AML-193 (cell line): Measurements from ENCODE around the gene CFHR1.
"Not testable (repeated sequence)": the region's sequence is repeated elsewhere in the genome, so short reads cannot be mapped to it uniquely, and the experiment has no call there.

Experiments used
- DNase-seq, 2 experiments: peaks; one replicate each; lab custom pipeline; 2025; lab: John Stamatoyannopoulos, UW

CFHR1 gene

GRCh38 chr1:196819531-196819930, at the start of gene CFHR1:
Gene CFHR1, plus strand, starts transcription at chr1:196819731. Its CDS starts 114 bp downstream, at chr1:196819845.
- not testable (repeated sequence) for DNase-seq

- not testable (repeated sequence) for DNase-seq
These were observed 49.7 kb upstream of the CFHR1 start for GRCh38 chr1:196769823-196770222.

GRCh38 chr1:196773713-196774112, 45.8 kb upstream of the CFHR1 start:
- DNase-seq: no peak

- no peak for DNase-seq
These were observed 45.4 kb upstream of the CFHR1 start for GRCh38 chr1:196774175-196774574.

DNA sequence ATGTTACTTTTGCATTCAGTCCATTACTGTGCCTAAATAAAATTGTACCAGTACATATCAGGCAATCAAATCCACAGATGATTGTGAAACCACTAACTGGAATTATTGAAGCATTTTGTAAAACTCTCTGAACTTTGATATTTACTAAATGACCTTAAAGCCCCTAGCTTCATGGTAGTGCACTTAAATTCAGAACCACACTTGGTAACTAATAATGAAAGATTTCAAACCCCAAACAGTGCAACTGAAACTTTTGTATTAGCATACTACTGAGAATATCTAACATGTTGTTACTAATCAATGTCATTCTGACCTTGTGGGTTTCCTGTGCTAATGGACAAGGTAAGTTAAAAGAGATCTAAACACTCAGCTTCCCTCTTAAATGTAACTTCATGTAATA, 44.9 kb upstream of the CFHR1 start, which contains the start of gene CFHR3:
CFHR3 (plus strand) TSS at position 238 of the 400 bp plus-strand sequence; CDS start at position 285, 47 bp downstream.
- no peak for DNase-seq

GRCh38 chr1:196777603-196778002, 41.9 kb upstream of the CFHR1 start:
- DNase-seq: no peak

DNA sequence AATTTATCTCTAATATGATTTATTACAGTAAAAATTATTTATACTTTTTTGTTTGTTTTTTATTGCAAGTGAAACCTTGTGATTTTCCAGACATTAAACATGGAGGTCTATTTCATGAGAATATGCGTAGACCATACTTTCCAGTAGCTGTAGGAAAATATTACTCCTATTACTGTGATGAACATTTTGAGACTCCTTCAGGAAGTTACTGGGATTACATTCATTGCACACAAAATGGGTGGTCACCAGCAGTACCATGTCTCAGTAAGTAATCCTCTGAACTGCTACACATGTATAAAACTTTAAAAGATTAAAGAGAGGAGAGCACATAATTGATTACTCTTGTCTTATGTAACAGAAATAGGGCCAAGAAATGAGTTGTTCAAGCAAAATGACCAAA, 40.4 kb upstream of the CFHR1 start:
- DNase-seq: no peak

DNA sequence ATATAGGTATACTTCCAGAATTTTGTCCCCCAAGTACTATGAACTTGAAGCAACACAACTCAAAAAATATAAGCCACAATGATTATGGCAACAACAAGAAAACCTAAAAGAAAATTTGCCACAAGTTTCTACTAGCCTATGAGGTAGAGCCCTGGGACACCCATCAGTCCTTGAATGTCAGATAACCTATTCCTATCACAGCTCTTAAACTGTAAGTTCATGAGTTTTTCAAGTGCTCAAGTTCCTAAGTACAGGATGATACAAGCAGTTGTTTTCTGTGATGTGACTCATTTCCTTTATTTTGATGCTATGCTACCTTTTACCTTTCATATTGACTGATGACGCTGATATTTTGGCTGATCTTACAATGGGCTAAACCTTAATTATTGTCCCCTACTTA, 28.3 kb upstream of the CFHR1 start:
- not testable (repeated sequence) for DNase-seq

GRCh38 chr1:196794103-196794502, 25.4 kb upstream of the CFHR1 start:
- DNase-seq: not testable (repeated sequence)

GRCh38 chr1:196797891-196798290, 21.6 kb upstream of the CFHR1 start:
- DNase-seq: no peak

GRCh38 chr1:196801920-196802319, 17.6 kb upstream of the CFHR1 start:
- DNase-seq: not testable (repeated sequence)

DNA sequence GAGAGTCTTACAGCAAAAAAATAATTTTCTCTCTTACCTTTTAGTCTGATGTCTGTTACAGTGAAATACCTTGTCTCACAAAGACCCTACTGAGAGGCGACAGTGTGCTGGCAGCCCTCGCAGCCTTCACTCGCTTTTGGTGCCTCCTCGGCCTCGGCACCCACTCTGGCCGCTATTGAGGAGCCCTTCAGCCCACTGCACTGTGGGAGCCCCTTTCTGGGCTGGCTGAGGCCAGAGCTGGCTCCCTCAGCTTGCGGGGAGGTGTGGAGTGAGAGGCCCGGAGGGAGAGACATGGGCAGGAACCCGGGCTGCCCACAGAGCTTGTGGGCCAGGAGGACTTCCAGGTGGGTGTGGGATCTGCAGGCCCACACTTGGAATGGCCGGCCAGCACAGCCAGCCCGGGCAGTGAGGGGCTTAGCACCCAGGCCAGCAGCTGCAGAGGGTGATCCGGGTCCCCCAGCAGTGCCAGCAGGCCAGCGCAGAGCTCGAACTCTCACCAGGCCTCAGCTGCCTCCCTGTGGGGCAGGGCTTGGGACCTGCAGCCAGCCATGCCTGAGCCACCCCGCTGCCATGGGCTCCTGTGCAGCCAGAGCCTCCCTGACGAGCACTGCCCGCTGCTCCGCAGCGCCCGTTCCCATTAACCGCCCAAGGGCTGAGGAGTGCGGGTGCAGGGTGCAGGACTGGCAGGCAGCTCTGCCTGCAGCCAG, 10.8 kb upstream of the CFHR1 start:
- DNase-seq: no peak

DNA sequence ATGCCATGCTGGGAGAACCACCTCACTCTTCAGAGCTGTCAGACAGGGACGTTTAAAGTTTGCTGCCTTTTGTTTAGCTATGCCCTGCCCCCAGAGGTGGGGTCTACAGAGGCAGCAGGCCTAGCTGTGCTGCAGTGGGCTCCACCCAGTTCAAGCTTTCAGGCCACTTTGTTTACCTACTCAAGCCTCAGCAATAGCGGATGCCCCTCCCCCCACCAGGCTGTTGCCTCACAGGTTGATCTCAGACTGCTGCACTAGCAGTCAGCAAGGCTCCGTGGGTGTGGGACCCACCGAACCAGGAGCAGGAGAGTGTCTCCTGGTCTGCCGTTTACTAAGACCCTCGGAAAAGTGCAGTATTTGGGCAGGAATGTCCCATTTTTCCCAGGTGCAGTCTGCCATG, 2.1 kb upstream of the CFHR1 start:
- DNase-seq: not testable (repeated sequence)

DNA sequence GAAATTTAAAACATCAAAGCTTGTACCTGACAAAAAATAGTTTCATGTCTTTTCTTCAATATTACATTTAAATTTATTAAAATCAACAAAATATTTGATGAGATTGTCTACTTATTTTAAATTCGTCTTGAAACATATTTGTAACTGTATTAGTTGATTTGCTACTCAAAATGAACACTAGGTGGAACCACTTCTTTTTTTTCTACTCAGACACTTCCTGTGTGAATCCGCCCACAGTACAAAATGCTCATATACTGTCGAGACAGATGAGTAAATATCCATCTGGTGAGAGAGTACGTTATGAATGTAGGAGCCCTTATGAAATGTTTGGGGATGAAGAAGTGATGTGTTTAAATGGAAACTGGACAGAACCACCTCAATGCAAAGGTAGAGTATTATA, 8.3 kb downstream of the CFHR1 start:
- peak; percentile 9 to 14 for DNase-seq

DNA sequence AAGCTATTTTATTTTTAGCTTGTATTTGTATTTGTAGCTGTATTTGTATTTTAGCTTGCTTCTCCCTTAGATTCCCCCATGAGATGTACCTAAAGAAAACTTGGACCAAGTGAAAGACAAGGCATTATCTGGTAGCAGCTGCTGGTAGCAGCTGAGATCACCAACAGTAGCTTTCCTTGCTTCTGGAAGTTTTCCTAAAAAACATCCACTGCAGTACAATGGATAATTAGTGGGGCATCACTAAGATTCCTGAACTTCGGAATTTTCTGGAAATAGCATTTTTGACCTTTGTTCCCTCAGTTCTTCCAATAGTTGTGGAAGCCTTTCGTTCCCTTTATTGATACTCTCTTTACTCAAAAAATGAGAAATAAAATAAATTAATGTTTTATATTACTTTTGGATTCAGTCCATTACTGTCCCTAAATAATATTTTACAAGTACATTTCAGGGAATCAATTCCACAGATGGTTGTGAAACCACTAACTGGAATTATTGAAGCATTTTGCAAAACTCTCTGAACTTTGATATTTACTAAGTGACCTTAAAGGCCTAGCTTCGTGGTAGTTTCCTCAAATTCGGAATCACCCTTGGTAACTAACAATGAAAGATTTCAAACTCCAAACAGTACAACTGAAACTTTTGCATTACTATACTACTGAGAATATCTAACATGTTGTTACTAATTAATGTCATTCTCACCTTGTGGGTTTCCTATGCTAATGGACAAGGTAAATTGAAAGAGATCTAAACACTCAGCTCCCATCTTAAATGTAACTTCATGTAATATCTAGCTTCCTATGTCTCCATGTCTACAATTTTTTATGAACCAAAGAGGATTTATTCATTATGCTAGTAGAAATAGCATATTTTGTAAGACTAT, 30.3 kb downstream of the CFHR1 start:
- DNase-seq: not testable (repeated sequence)

DNA sequence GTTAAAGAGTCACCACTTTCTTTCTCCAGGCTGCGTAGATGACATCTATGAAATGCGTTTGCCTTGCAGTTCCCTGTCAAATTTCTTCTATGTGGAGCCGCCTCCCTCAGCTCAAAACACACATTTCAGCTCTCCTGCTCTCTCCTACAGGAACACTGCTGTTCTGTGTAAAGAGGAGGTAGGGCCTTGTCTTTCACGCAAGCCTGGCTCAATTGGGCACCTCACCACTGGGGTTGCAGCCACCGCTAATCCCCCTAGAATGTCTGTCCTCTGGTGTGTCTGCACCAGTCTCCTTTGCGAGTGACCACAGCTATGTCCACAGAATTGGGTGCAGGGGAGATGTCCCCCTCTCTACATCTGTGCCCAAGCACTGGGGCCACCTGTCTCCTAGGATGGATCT, 36.5 kb downstream of the CFHR1 start:
- DNase-seq: no peak

- no peak for DNase-seq
These were observed 37.7 kb downstream of the CFHR1 start for GRCh38 chr1:196857188-196857587.

- no peak for DNase-seq
These were observed 39.3 kb downstream of the CFHR1 start for GRCh38 chr1:196858811-196859210.

DNA sequence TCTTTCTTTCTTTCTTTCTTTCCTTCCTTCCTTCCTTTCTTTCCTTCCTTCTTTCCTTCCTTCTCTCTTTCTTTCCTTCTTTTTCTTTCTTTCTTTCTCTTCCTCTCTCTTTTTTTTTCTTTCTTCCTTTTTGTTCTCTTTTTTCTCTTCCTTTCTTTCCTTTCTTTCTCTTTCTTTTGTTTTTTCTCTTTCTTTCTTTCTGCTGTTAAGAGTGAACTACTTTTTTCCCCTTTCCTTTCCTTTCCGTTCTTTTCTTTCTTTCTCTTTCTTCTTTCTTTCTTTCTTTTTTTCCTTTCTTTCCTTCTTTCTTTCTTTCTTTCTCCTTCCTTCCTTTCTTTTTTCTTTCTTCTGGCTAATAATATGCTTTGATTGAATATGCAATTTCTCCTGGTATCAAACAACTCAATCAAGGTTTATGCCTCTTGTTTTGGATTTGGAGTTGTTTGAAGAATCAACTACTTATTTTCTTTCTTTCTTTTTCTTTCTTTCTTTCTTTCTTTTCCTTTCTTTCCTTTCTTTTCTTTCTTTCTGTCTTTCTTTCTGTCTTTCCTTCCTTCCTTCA, 40.9 kb downstream of the CFHR1 start:
- no peak for DNase-seq

DNA sequence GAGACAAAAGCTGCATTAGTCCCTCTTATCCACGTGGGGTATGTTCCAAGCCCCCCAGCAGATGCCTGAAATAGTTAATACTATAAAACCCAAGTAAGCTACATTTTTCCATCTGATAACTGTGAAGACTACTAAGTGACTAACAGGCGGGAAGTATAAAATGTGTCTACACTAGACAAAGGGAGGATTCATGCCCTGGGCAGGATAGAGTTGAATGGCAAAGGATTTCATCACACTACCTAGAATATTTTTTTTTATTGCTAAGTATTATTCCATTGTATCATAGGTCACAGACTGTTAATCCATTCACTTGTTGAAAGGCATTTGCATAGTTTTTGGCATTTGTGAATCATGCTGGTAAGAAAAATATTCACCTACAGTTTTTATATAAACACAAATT, 41.9 kb downstream of the CFHR1 start:
- DNase-seq: no peak

GRCh38 chr1:196866974-196867373, 47.4 kb downstream of the CFHR1 start:
- no peak for DNase-seq

DNA sequence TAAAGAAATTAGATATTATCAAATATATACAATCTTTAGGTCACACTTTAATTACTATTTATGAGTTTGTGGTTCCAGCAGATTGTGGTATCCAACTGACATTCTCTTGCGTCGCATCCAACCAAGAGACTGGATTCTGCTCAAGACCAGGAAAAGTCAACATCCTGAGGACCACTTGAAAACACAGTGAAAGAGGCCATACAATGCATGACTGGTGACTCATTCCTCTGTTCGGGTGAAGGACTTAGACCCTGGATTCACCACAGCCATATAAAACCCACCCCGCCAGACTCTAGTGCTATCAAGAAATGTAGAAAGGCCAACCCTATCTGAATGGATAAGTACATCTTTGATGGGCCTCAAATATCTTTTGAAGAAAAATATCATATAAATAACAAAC, 53.9 kb downstream of the CFHR1 start:
- DNase-seq: no peak

DNA sequence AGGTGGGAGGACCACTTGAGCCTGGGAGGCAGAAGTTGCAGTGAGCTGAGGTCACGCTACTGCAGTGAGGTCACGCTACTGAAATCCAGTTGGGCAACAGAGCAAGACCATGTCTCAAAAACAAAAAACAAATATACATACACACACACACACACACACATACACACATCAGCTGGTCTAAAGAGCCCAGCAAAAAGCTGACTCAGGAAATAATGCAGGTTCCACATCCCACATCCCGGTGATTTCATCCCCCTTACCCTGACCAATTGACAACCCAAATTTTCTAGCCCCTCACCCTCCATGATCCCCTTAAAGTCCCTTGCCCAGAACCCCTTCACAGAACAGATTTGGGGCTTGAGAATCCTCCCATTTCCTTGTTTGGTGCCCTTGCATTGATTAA, 56.4 kb downstream of the CFHR1 start:
- DNase-seq: no peak
